ENCODE results near the gene TPK1. TPM values are rescaled to one million over a fixed set of nuclear protein-coding genes. Genes with fewer than 3 reads are reported as not detected.
A peak's percentile ranks its signal among the peaks of the same experiment; 100 is the strongest.

The TPK1 gene
- polyA plus RNA-seq, 1 of the 3 experiments (the other 2 are of a cell fraction): 3.3 TPM

DNA sequence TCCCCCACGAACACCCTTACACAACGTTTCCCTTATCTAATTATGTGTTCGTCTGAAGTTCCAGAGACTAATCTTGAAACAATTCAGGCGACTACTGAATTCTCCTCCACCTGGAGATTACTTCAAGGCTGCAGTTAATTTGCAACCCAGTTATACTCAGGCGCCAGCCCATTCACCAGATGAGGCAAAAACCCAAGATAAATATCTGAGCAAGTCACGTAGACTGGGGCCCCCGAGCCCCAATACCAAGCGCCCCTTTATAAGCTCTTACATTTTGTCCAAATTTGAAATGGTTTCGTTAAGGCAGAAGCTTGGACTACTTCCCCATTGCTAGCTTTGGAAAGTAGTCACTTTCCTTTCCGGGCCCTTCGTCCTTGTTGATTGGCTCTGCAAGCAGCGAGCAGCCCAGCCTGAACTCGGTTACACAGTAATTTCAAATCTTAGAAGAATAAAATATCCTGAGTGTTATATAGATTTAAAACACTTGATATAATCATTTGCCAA, 1.2 kb downstream of the TPK1 start:
- H3K27ac ChIP-seq (ENCODE audit: low read depth in 2 of 2, low read length in 1 of 2): peak overlapping the region; percentile 58 to 61; a peak in 3 of 4 replicates
- CTCF ChIA-PET: no interaction called here

DNA sequence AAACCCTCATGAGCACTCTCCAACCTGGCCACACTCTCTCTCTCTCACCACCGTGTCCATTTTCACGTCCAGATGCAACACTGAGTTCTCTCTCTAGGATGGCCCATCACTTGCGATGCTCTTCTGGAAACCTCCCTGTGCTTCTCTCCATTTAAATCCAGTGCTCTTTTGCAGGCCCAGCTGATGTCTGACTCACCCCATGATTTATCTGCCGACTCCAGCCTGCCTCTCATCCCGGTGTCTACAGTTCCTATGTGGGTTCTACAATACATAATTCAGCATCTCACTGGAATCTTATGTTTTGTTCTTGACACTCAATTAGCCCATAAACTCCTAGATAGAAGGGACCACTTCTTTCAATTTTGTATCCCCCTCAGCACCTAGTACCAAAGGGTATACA, 5.0 kb downstream of the TPK1 start:
- Histone ChIP-seq H2AFZ (ENCODE audit: low read depth) (peak overlapping the region; percentile 2; the same call in 1 of the 2 replicates), H4K20me1 (ENCODE audit: insufficient read depth) (no peaks in the 10 kb centered on the region), H3K9me2 (no peaks in the 10 kb centered on the region), H3F3A (replicated peaks; ENCODE audit: insufficient read depth) (peaks cover 22% of the 10 kb centered on the region), H3K79me2 (ENCODE audit: insufficient read depth) (no peaks in the 10 kb centered on the region), H3K27ac (ENCODE audit: low read depth in 2 of 2, low read length in 1 of 2) (peak overlapping the region in 1 of 2 experiments; percentile 6; a peak in 1 of 4 replicates), H3K4me2 (no peak overlapping the region; the same call in 1 of the 2 replicates), H3K27me3 (ENCODE audit: insufficient read depth) (no peaks in the 10 kb centered on the region), H3K9me3 (no peaks in the 10 kb centered on the region), H3K4me1 (ENCODE audit: control insufficient read depth in 1 of 2, insufficient read depth in 2 of 2, low read depth in 1 of 2, low read length in 1 of 2) (peaks cover 8 to 12% of the 10 kb centered on the region in 2 experiments; a peak in 3 of 4 replicates), H3K36me3 (replicated peaks in 1 of 2; ENCODE audit: control insufficient read depth in 1 of 2, insufficient read depth in 2 of 2, low read length in 1 of 2) (no peaks in the 10 kb centered on the region), H3K9ac (no peak overlapping the region), H3K4me3 (ENCODE audit: low read depth in 2 of 2, low read length in 1 of 2) (no peak overlapping the region)
- POLR2A ChIA-PET: no interaction called here
- DNase-seq: no peak
- CTCF ChIA-PET: no interaction called here
- WGBS (ENCODE audit: low lambda C conversion rate): 41% methylated on average over 5 of the region's 5 CpGs
- TF ChIP-seq SMC3 (IDR thresholded peaks at IDR 0.05; ENCODE audit: low read depth, low read length) (no peak), YY1 (IDR thresholded peaks at IDR 0.05; ENCODE audit: low read depth) (no peak), TAF1 (IDR thresholded peaks at IDR 0.05; ENCODE audit: borderline replicate concordance, low read depth, low read length) (no peak), ELF1 (IDR thresholded peaks at IDR 0.05) (no peak), NFIC (IDR thresholded peaks at IDR 0.05; ENCODE audit: borderline replicate concordance) (no peak), POLR2AphosphoS5 (IDR thresholded peaks at IDR 0.05; ENCODE audit: low read depth, low read length) (no peak), RFX5 (IDR thresholded peaks at IDR 0.05; ENCODE audit: low read length) (no peak), TCF12 (IDR thresholded peaks at IDR 0.05) (peak; percentile 52; the same call in 1 of the 2 replicates), RCOR1 (IDR thresholded peaks at IDR 0.05; ENCODE audit: low read length) (no peak), GABPA (IDR thresholded peaks at IDR 0.05; ENCODE audit: low read depth) (no peak), SIN3A (IDR thresholded peaks at IDR 0.05; ENCODE audit: borderline replicate concordance, low read depth, low read length) (0 out of 2 replicates have a peak, but pooled peaks have one; percentile 48)
- TF ChIP-seq, protein P1, sequence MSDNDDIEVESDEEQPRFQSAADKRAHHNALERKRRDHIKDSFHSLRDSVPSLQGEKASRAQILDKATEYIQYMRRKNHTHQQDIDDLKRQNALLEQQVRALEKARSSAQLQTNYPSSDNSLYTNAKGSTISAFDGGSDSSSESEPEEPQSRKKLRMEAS (IDR thresholded peaks at IDR 0.05; ENCODE audit: low read depth): peak; percentile 14; the same call in 1 of the 2 replicates
- TF ChIP-seq, protein P2, sequence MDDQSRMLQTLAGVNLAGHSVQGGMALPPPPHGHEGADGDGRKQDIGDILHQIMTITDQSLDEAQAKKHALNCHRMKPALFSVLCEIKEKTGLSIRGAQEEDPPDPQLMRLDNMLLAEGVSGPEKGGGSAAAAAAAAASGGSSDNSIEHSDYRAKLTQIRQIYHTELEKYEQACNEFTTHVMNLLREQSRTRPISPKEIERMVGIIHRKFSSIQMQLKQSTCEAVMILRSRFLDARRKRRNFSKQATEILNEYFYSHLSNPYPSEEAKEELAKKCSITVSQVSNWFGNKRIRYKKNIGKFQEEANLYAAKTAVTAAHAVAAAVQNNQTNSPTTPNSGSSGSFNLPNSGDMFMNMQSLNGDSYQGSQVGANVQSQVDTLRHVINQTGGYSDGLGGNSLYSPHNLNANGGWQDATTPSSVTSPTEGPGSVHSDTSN (IDR thresholded peaks at IDR 0.05): peak; percentile 92
- TF ChIP-seq, protein P3, sequence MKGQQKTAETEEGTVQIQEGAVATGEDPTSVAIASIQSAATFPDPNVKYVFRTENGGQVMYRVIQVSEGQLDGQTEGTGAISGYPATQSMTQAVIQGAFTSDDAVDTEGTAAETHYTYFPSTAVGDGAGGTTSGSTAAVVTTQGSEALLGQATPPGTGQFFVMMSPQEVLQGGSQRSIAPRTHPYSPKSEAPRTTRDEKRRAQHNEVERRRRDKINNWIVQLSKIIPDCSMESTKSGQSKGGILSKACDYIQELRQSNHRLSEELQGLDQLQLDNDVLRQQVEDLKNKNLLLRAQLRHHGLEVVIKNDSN (IDR thresholded peaks at IDR 0.05; ENCODE audit: borderline replicate concordance, low read depth): no peak

More for the DNA sequence above, 1.2 kb downstream of the TPK1 start:
- Histone ChIP-seq H3K36me3 (replicated peaks in 1 of 2; ENCODE audit: control insufficient read depth in 1 of 2, insufficient read depth in 2 of 2, low read length in 1 of 2) (no peaks in the 10 kb centered on the region), H3K27me3 (ENCODE audit: insufficient read depth) (no peaks in the 10 kb centered on the region), H3K4me3 (ENCODE audit: low read depth in 2 of 2, low read length in 1 of 2) (peak overlapping the region; percentile 72 to 73), H4K20me1 (ENCODE audit: insufficient read depth) (no peaks in the 10 kb centered on the region), H3K9me3 (no peaks in the 10 kb centered on the region), H3K9ac (peak overlapping the region; percentile 80; the same call in 1 of the 2 replicates), H3K4me2 (peak overlapping the region; percentile 88), H3K9me2 (no peaks in the 10 kb centered on the region), H3K79me2 (ENCODE audit: insufficient read depth) (no peaks in the 10 kb centered on the region), H3K4me1 (ENCODE audit: control insufficient read depth in 1 of 2, insufficient read depth in 2 of 2, low read depth in 1 of 2, low read length in 1 of 2) (peaks cover 5 to 8% of the 10 kb centered on the region in 2 experiments; a peak in 2 of 4 replicates), H2AFZ (ENCODE audit: low read depth) (peak overlapping the region; percentile 89), H3F3A (replicated peaks; ENCODE audit: insufficient read depth) (peaks cover 31% of the 10 kb centered on the region)
- peak; percentile 39 for DNase-seq
- WGBS (ENCODE audit: low lambda C conversion rate): 15% methylated on average over 13 of the region's 13 CpGs
- TF ChIP-seq NFIC (IDR thresholded peaks at IDR 0.05; ENCODE audit: borderline replicate concordance) (no peak), YY1 (IDR thresholded peaks at IDR 0.05; ENCODE audit: low read depth) (0 out of 2 replicates have a peak, but pooled peaks have one; percentile 7), SIN3A (IDR thresholded peaks at IDR 0.05; ENCODE audit: borderline replicate concordance, low read depth, low read length) (no peak), MXI1 (IDR thresholded peaks at IDR 0.05; ENCODE audit: low read depth, low read length) (no peak), MEF2A (IDR thresholded peaks at IDR 0.05; ENCODE audit: borderline replicate concordance, low read depth) (no peak), ELF1 (IDR thresholded peaks at IDR 0.05) (no peak), RAD21 (IDR thresholded peaks at IDR 0.05; ENCODE audit: low read length) (no peak), JUND (IDR thresholded peaks at IDR 0.05) (no peak)
- TF ChIP-seq, protein P1 (IDR thresholded peaks at IDR 0.05; ENCODE audit: low read depth): peak; percentile 11; the same call in 1 of the 2 replicates
- TF ChIP-seq, protein P4, sequence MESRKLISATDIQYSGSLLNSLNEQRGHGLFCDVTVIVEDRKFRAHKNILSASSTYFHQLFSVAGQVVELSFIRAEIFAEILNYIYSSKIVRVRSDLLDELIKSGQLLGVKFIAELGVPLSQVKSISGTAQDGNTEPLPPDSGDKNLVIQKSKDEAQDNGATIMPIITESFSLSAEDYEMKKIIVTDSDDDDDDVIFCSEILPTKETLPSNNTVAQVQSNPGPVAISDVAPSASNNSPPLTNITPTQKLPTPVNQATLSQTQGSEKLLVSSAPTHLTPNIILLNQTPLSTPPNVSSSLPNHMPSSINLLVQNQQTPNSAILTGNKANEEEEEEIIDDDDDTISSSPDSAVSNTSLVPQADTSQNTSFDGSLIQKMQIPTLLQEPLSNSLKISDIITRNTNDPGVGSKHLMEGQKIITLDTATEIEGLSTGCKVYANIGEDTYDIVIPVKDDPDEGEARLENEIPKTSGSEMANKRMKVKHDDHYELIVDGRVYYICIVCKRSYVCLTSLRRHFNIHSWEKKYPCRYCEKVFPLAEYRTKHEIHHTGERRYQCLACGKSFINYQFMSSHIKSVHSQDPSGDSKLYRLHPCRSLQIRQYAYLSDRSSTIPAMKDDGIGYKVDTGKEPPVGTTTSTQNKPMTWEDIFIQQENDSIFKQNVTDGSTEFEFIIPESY (IDR thresholded peaks at IDR 0.05; ENCODE audit: borderline replicate concordance, low read depth): no peak
- TF ChIP-seq, protein P5, sequence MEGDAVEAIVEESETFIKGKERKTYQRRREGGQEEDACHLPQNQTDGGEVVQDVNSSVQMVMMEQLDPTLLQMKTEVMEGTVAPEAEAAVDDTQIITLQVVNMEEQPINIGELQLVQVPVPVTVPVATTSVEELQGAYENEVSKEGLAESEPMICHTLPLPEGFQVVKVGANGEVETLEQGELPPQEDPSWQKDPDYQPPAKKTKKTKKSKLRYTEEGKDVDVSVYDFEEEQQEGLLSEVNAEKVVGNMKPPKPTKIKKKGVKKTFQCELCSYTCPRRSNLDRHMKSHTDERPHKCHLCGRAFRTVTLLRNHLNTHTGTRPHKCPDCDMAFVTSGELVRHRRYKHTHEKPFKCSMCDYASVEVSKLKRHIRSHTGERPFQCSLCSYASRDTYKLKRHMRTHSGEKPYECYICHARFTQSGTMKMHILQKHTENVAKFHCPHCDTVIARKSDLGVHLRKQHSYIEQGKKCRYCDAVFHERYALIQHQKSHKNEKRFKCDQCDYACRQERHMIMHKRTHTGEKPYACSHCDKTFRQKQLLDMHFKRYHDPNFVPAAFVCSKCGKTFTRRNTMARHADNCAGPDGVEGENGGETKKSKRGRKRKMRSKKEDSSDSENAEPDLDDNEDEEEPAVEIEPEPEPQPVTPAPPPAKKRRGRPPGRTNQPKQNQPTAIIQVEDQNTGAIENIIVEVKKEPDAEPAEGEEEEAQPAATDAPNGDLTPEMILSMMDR (IDR thresholded peaks at IDR 0.05): no peak
- POLR2A ChIA-PET: no interaction called here
